HepG2 (cell line): ENCODE results near the gene MICAL3. TPM values are rescaled to one million over a fixed set of nuclear protein-coding genes. Genes with fewer than 3 reads are reported as not detected.
A peak's percentile ranks its signal among the peaks of the same experiment; 100 is the strongest.

Experiments used
- ATF6 ChIP-seq: sonication (generic); formaldehyde crosslinking; conservative IDR thresholded peaks from 2 replicates; pipeline ENCODE4 v1.4.0; 2020; ENCODE audit warnings: missing genetic modification reagents
- BCL6 ChIP-seq: IDR thresholded peaks from 2 replicates; pipeline ENCODE4 v1.6.1; 2016; ENCODE audit warnings: missing genetic modification reagents, missing compliant biosample characterization
- FOXA3 ChIP-seq: IDR thresholded peaks from 2 replicates; pipeline ENCODE4 v1.6.1; 2016; ENCODE audit warnings: missing genetic modification reagents, missing compliant biosample characterization
- FOXO4 ChIP-seq: sonication (generic); formaldehyde crosslinking; conservative IDR thresholded peaks from 2 replicates; pipeline ENCODE4 v1.8.1; 2023; ENCODE audit warnings: missing genetic modification reagents
- HNRNPLL ChIP-seq: fragments of 200-400 bp; formaldehyde crosslinking; IDR thresholded peaks from 2 replicates; pipeline ENCODE4 v1.6.1; 2017; ENCODE audit warnings: mild to moderate bottlenecking, low read depth, low read length; ENCODE audit not compliant: poor library complexity, severe bottlenecking
- IKZF1 ChIP-seq: fragments of 450-650 bp; IDR thresholded peaks from 2 replicates; pipeline ENCODE4 v1.7.1; 2016
- MLLT10 ChIP-seq: sonication (generic); formaldehyde crosslinking; IDR thresholded peaks from 2 replicates; pipeline ENCODE4 v1.4.0; 2020; ENCODE audit warnings: missing genetic modification reagents
- SMC3 ChIP-seq: IDR thresholded peaks from 2 replicates; pipeline ENCODE4 v1.6.1; 2011; ENCODE audit warnings: low read length, improper control_type of control experiment
- THAP8 ChIP-seq: sonication (generic); formaldehyde crosslinking; IDR thresholded peaks from 2 replicates; pipeline ENCODE4 v1.5.1; 2020; ENCODE audit warnings: missing genetic modification reagents, mild to moderate bottlenecking, borderline replicate concordance
- WIZ ChIP-seq: sonication (generic); formaldehyde crosslinking; IDR thresholded peaks from 2 replicates; pipeline ENCODE4 v1.5.1; 2020; ENCODE audit warnings: mild to moderate bottlenecking, missing genetic modification reagents
- ZNF160 ChIP-seq: sonication (generic); formaldehyde crosslinking; IDR thresholded peaks from 2 replicates; pipeline ENCODE4 v1.8.0; 2022; ENCODE audit warnings: mild to moderate bottlenecking, inconsistent platforms, missing genetic modification reagents
- ZNF24 ChIP-seq: fragments of 450-650 bp; IDR thresholded peaks from 2 replicates; pipeline ENCODE4 v1.6.1; 2017; ENCODE audit warnings: antibody characterized with exemption, mild to moderate bottlenecking
- ZNF530 ChIP-seq: sonication (generic); formaldehyde crosslinking; IDR thresholded peaks from 2 replicates; pipeline ENCODE4 v1.5.0; 2020; ENCODE audit warnings: low read depth, mild to moderate bottlenecking, missing genetic modification reagents
- ZNF747 ChIP-seq: sonication (generic); formaldehyde crosslinking; IDR thresholded peaks from 2 replicates; pipeline ENCODE4 v1.8.1; 2023; ENCODE audit warnings: missing genetic modification reagents, mild to moderate bottlenecking, borderline replicate concordance
- ZNF777 ChIP-seq: sonication (generic); formaldehyde crosslinking; IDR thresholded peaks from 2 replicates; pipeline ENCODE4 v1.4.0; 2020; ENCODE audit warnings: missing genetic modification reagents
- ZNF792 ChIP-seq: IDR thresholded peaks from 2 replicates; pipeline ENCODE4 v1.6.1; 2016
- polyA plus RNA-seq, 8 experiments: library from polyadenylated mRNA; depleted of rRNA in 3 of 8; stranded (reverse) in 7 of 8; unstranded in 1 of 8; fragments of >200 nt; fragmentation: Illumina TruSeq in 4 of 8; extraction: Trizol in 4 of 8; gene quantifications; 2 replicates each; pipeline versions ENCODE4 v1.2.1 to v1.2.3, GENCODE V29; 2011 to 2016; ENCODE audit warnings: low read depth in 4 of 8, missing spikeins in 1 of 8, mixed read lengths in 1 of 8; ENCODE audit not compliant: insufficient read depth in 1 of 8
- total RNA-seq, 5 experiments: library from RNA; depleted of rRNA; stranded (reverse); fragments of >200 nt; fragmentation: Illumina TruSeq; extraction: Trizol; gene quantifications; 2 replicates each; pipeline ENCODE4 v1.2.3, GENCODE V29; 2016; ENCODE audit warnings: low read depth in 1 of 5
- TF ChIP-seq, protein P1 (sequence below): sonication (generic); formaldehyde crosslinking; IDR thresholded peaks from 2 replicates; pipeline ENCODE4 v1.4.0; 2020; ENCODE audit warnings: mild to moderate bottlenecking, missing genetic modification reagents
- TF ChIP-seq, protein P2 (sequence below), 2 experiments: sonication (generic) in 1 of 2; formaldehyde crosslinking in 1 of 2; IDR thresholded peaks; 2 replicates each; pipeline versions ENCODE4 v1.5.1 to v1.6.1; 2011 to 2020; ENCODE audit warnings: borderline replicate concordance in 1 of 2, low read depth in 1 of 2, low read length in 1 of 2, mild to moderate bottlenecking in 1 of 2, missing genetic modification reagents in 1 of 2, moderate library complexity in 1 of 2

MICAL3 gene
- total and polyA plus RNA-seq, 2 of the 13 experiments (the other 11 are each of a cell fraction or from before 2014, with no cell fraction given), result 5.3 to 12.5 TPM

GRCh38 chr22:18023509-18024275 lies 669 bp downstream of the MICAL3 start (continued):
- TF ChIP-seq, protein P1, sequence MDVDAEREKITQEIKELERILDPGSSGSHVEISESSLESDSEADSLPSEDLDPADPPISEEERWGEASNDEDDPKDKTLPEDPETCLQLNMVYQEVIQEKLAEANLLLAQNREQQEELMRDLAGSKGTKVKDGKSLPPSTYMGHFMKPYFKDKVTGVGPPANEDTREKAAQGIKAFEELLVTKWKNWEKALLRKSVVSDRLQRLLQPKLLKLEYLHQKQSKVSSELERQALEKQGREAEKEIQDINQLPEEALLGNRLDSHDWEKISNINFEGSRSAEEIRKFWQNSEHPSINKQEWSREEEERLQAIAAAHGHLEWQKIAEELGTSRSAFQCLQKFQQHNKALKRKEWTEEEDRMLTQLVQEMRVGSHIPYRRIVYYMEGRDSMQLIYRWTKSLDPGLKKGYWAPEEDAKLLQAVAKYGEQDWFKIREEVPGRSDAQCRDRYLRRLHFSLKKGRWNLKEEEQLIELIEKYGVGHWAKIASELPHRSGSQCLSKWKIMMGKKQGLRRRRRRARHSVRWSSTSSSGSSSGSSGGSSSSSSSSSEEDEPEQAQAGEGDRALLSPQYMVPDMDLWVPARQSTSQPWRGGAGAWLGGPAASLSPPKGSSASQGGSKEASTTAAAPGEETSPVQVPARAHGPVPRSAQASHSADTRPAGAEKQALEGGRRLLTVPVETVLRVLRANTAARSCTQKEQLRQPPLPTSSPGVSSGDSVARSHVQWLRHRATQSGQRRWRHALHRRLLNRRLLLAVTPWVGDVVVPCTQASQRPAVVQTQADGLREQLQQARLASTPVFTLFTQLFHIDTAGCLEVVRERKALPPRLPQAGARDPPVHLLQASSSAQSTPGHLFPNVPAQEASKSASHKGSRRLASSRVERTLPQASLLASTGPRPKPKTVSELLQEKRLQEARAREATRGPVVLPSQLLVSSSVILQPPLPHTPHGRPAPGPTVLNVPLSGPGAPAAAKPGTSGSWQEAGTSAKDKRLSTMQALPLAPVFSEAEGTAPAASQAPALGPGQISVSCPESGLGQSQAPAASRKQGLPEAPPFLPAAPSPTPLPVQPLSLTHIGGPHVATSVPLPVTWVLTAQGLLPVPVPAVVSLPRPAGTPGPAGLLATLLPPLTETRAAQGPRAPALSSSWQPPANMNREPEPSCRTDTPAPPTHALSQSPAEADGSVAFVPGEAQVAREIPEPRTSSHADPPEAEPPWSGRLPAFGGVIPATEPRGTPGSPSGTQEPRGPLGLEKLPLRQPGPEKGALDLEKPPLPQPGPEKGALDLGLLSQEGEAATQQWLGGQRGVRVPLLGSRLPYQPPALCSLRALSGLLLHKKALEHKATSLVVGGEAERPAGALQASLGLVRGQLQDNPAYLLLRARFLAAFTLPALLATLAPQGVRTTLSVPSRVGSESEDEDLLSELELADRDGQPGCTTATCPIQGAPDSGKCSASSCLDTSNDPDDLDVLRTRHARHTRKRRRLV (CRISPR knock-in tag), result no peak
- TF ChIP-seq ZNF160 (CRISPR knock-in tag) (no peak), ATF6 (no peak), FOXA3 (no peak), SMC3 (no peak), MLLT10 (CRISPR knock-in tag) (no peak), ZNF792 (CRISPR knock-in tag) (no peak), ZNF24 (no peak), THAP8 (no peak), HNRNPLL (peak; percentile 97), BCL6 (CRISPR knock-in tag) (no peak), FOXO4 (CRISPR knock-in tag) (0 out of 2 replicates have a peak, but pooled peaks have one; percentile 73), ZNF747 (no peak), WIZ (no peak), ZNF777 (CRISPR knock-in tag) (peak; percentile 83), IKZF1 (no peak), ZNF530 (CRISPR knock-in tag) (no peak)
- TF ChIP-seq, protein P2, sequence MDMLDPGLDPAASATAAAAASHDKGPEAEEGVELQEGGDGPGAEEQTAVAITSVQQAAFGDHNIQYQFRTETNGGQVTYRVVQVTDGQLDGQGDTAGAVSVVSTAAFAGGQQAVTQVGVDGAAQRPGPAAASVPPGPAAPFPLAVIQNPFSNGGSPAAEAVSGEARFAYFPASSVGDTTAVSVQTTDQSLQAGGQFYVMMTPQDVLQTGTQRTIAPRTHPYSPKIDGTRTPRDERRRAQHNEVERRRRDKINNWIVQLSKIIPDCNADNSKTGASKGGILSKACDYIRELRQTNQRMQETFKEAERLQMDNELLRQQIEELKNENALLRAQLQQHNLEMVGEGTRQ (IDR thresholded peaks at IDR 0.05; ENCODE audit: low read depth, low read length), result no peak
- TF ChIP-seq, protein P2 (CRISPR knock-in tag; IDR thresholded peaks at IDR 0.05; ENCODE audit: borderline replicate concordance), result no peak
